BJ (cell line): ENCODE data around the gene PRXL2B. TPM values are rescaled to one million over a fixed set of nuclear protein-coding genes. Genes with fewer than 3 reads are reported as not detected.
A peak's percentile ranks its signal among the peaks of the same experiment; 100 is the strongest.

ENCODE experiments used
- CTCF ChIA-PET: fragments of 350-600 bp; formaldehyde crosslinking; extraction: SDS; loops from one replicate; lab custom pipeline; 2021; ENCODE audit warnings: antibody characterized with exemption, inconsistent platforms; lab: Yijun Ruan, JAX
- POLR2A ChIA-PET: fragments of 300-600 bp; sonication (Branson Sonifier 250); formaldehyde crosslinking; extraction: SDS; loops from one replicate; lab custom pipeline; 2021; ENCODE audit warnings: antibody characterized with exemption; lab: Charles Lee
- DNase-seq: peaks from one replicate; pipeline ENCODE4 v3.0.0-alpha.2; 2011; ENCODE audit warnings: low read depth
- H3K27me3 ChIP-seq: 2 replicates; pipeline ENCODE4 v1.6.0; 2011; ENCODE audit warnings: low read length; ENCODE audit not compliant: control insufficient read depth, insufficient read depth
- H3K36me3 ChIP-seq: 2 replicates; pipeline ENCODE4 v1.5.1; 2011; ENCODE audit warnings: low read length; ENCODE audit not compliant: control insufficient read depth, insufficient read depth
- H3K4me3 ChIP-seq: 2 replicates; pipeline ENCODE4 v1.5.1; 2011; ENCODE audit warnings: low read depth, mild to moderate bottlenecking, control low read depth, low read length
- CTCF ChIP-seq: IDR thresholded peaks from 2 replicates; pipeline ENCODE4 v1.5.1; 2011; ENCODE audit warnings: low read depth, mild to moderate bottlenecking, control low read depth, inconsistent platforms, low read length, moderate library complexity; ENCODE audit not compliant: insufficient read depth
- polyA plus RNA-seq: library from polyadenylated mRNA; depleted of rRNA; stranded (reverse); fragments of >200 nt; gene quantifications from 2 replicates; pipeline ENCODE4 v1.2.3, GENCODE V29; 2011

The PRXL2B gene
- polyA plus RNA-seq, 1 experiment: 16.1 TPM

GRCh38 chr1:2540816-2541492 is 45.6 kb upstream of the PRXL2B start:
- H3K4me3 ChIP-seq: no peak overlapping the region
- ChIA-PET CTCF (interaction anchor here (1.1 kb wide), 1 partner anchor 896 kb away, joined by 4 read pairs; no protein-coding TSS in a partner anchor), POLR2A (interaction anchor here (0.7 kb wide), 1 partner anchor 15 kb away, joined by 5 read pairs; the partner anchor contains the start of gene PANK4)
- no peaks in the 10 kb centered on the region for H3K36me3 ChIP-seq
- no peak for DNase-seq
- no peak for TF ChIP-seq CTCF
- no peaks in the 10 kb centered on the region; the same call in 1 of the 2 replicates for H3K27me3 ChIP-seq

GRCh38 chr1:2541619-2542245 is 44.8 kb upstream of the PRXL2B start:
- H3K4me3 ChIP-seq: no peak overlapping the region
- TF ChIP-seq CTCF: no peak
- no peaks in the 10 kb centered on the region; the same call in 1 of the 2 replicates for H3K27me3 ChIP-seq
- CTCF ChIA-PET: interaction anchor here (2.2 kb wide), 1 partner anchor 19 kb away, joined by 4 read pairs; no protein-coding TSS in a partner anchor
- no peaks in the 10 kb centered on the region for H3K36me3 ChIP-seq
- no peak for DNase-seq
- POLR2A ChIA-PET: no interaction called here

GRCh38 chr1:2542246-2542915 is 44.2 kb upstream of the PRXL2B start:
- Histone ChIP-seq H3K27me3 (no peaks in the 10 kb centered on the region; the same call in 1 of the 2 replicates), H3K4me3 (no peak overlapping the region), H3K36me3 (no peaks in the 10 kb centered on the region)
- CTCF ChIA-PET: interaction anchor here (2.2 kb wide), 1 partner anchor 19 kb away, joined by 4 read pairs; no protein-coding TSS in a partner anchor
- TF ChIP-seq CTCF: no peak
- DNase-seq: no peak
- POLR2A ChIA-PET: no interaction called here

- ChIA-PET POLR2A (no interaction called here), CTCF (interaction anchor here (1.4 to 2.2 kb wide), 3 partner anchors 17 to 349 kb away, joined by 4 to 5 read pairs (median 4); partner anchors contain the start of gene FAAP20)
- TF ChIP-seq CTCF: 0 out of 2 replicates have a peak, but pooled peaks have one; percentile 13
- H3K36me3 ChIP-seq: no peaks in the 10 kb centered on the region
- DNase-seq: no peak
- H3K27me3 ChIP-seq: no peaks in the 10 kb centered on the region; the same call in 1 of the 2 replicates
- H3K4me3 ChIP-seq: no peak overlapping the region
Measured at GRCh38 chr1:2543543-2544092, 43.0 kb upstream of the PRXL2B start.
